Common myeloid progenitor, CD34-positive (primary cell): Measurements from ENCODE around the gene RAB34.

Source experiments
- CTCF ChIA-PET: fragments of 350-600 bp; sonication (Branson Sonifier 250); formaldehyde crosslinking; loops from one replicate; lab custom pipeline; 2021; ENCODE audit warnings: antibody characterized with exemption; lab: Charles Lee
- POLR2A ChIA-PET: fragments of 350-600 bp; sonication (Branson Sonifier 250); formaldehyde crosslinking; loops from one replicate; lab custom pipeline; 2021; ENCODE audit warnings: antibody characterized with exemption; lab: Charles Lee
- DNase-seq, 3 donors: peaks; one replicate each; pipeline versions ENCODE4 v3.0.0 to v3.0.0-alpha.2; 2013
- H3K27ac ChIP-seq, 2 experiments: 1 replicate in 1 of 2; 2 replicates in 1 of 2; pipeline ENCODE4 v1.7.0; 2013; ENCODE audit warnings: inconsistent platforms in 2 of 2, low read length in 2 of 2, mild to moderate bottlenecking in 2 of 2, low read depth in 1 of 2, moderate library complexity in 1 of 2; ENCODE audit not compliant: severe bottlenecking in 2 of 2, insufficient read depth in 1 of 2, poor library complexity in 1 of 2
- H3K27me3 ChIP-seq, 5 experiments: replicated peaks in 2 of 5; 1 replicate in 3 of 5; 2 replicates in 2 of 5; pipeline versions ENCODE4 v1.6.1 to v1.7.0; 2013; ENCODE audit warnings: low read length in 4 of 5, mild to moderate bottlenecking in 2 of 5, moderate library complexity in 2 of 5, inconsistent platforms in 1 of 5; ENCODE audit not compliant: insufficient read depth in 5 of 5, control insufficient read depth in 4 of 5
- H3K36me3 ChIP-seq, 4 experiments: 1 replicate in 2 of 4; 2 replicates in 2 of 4; pipeline versions ENCODE4 v1.6.1 to v1.7.0; 2013; ENCODE audit warnings: low read length in 3 of 4, control low read depth in 1 of 4, mild to moderate bottlenecking in 1 of 4; ENCODE audit not compliant: control insufficient read depth in 4 of 4, insufficient read depth in 4 of 4
- H3K4me1 ChIP-seq, 4 experiments: 1 replicate in 3 of 4; 2 replicates in 1 of 4; pipeline versions ENCODE4 v1.6.1 to v1.7.1; 2013; ENCODE audit warnings: low read length in 3 of 4, mild to moderate bottlenecking in 3 of 4, control low read depth in 1 of 4, inconsistent platforms in 1 of 4, moderate library complexity in 1 of 4; ENCODE audit not compliant: control insufficient read depth in 4 of 4, insufficient read depth in 4 of 4; ENCODE audit errors: control extremely low read depth in 1 of 4
- H3K4me3 ChIP-seq, 7 experiments: 1 replicate in 4 of 7; 2 replicates in 3 of 7; pipeline versions ENCODE4 v1.5.1 to v1.7.0; 2013; ENCODE audit warnings: mild to moderate bottlenecking in 7 of 7, low read length in 6 of 7, moderate library complexity in 6 of 7, inconsistent platforms in 2 of 7, low read depth in 2 of 7, control low read depth in 1 of 7; ENCODE audit not compliant: insufficient read depth in 4 of 7, control insufficient read depth in 1 of 7; ENCODE audit errors: extremely low read depth in 1 of 7
- H3K9me3 ChIP-seq, 5 experiments: 1 replicate in 4 of 5; 2 replicates in 1 of 5; pipeline versions ENCODE4 v1.6.1 to v1.7.1; 2013; ENCODE audit warnings: low read length in 4 of 5, mild to moderate bottlenecking in 2 of 5, inconsistent platforms in 1 of 5, low read depth in 1 of 5, moderate library complexity in 1 of 5; ENCODE audit not compliant: control insufficient read depth in 4 of 5, insufficient read depth in 2 of 5; ENCODE audit errors: control extremely low read depth in 1 of 5
- WGBS: methylation state at CpG from one replicate; pipeline ENCODE4 v1.1.5; 2013; ENCODE audit not compliant: insufficient coverage; 5-methylcytosine and 5-hydroxymethylcytosine counted together

RAB34 gene

DNA sequence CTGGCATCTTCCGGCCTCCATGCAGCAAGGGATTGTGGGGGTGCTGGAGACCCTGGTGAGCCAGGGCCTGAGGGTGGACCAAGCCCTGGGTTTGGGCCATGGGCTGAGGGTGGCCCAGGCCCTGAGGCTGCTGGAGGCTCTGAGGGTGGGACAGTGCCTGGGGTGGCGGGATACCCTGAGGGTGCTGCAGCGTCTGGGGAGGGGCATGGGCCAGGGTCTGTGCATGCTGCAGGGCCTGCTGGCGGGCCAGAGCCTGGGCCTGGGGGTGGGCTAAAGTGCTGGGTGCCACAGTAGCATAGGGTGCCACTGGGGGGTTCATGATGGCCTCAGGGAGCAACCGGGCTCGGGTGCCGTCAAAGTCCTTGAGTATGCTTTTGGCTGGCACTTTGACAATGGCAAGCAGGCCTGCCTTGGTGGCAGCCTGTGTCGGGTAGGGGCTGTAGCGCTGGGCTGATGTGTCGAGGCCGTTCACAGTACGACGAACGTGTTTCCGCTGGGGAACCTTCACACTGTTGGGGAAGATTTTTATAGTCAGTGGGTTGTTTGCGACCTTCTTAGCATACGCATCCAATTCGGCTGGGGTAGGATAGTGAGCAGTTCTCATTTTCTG, 41.7 kb upstream of the RAB34 start:
- ChIA-PET CTCF (interaction anchor here (0.8 to 7.3 kb wide), 4 partner anchors 9 to 51 kb away, joined by 3 to 84 read pairs (median 11); partner anchors contain the start of genes NEK8 and TLCD1), POLR2A (no interaction called here)
- no peak overlapping the region for H3K4me3 ChIP-seq
- peaks cover 3 to 15% (median 13%) of the 10 kb centered on the region in 4 experiments for H3K4me1 ChIP-seq
- peaks cover 14 to 55% (median 38%) of the 10 kb centered on the region in 4 experiments for H3K36me3 ChIP-seq
- no peaks in the 10 kb centered on the region for H3K9me3 ChIP-seq
- no peaks in the 10 kb centered on the region for H3K27me3 ChIP-seq
- H3K27ac ChIP-seq = no peak overlapping the region
- DNase-seq = no peak
- WGBS = 96% methylated on average over 18 of the region's 18 CpGs

DNA sequence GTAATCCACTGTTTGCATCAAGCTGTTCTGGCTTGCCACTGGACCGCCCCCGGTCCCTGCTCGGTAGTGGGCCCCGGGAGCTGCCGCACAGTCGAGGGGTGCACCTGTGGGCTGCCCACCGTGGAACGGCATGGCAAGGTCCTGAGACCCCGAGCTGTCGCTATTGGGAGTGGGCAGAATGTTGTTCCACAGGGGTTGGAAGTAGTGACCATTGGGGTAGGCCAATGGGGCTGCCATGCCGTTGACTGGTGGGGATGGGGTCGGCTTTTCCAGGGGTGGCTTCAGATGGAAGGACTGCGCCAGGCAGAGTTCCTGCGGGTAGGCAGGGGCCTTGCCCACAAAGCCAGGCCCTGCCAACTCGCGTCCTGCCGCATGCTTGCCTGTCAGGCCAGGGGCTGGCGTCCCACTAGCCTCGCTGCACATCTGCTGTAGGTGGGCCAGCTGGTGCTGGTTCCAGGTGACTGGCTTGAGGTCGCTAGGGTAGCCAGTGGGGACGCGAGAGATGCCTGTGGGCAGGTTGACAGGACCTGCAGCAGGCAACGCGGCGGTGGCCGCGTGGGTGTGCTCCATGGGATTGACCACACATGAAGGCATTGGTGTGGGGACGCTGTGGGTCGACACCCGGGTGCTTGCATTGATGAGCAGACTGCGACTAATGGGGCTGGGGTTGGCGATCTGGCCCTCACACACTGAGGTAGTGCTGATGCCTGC, 40.9 kb upstream of the RAB34 start:
- CTCF ChIA-PET = interaction anchor here (1.8 to 3.4 kb wide), 2 partner anchors 10 to 32 kb away, joined by 5 to 19 read pairs; partner anchors contain the start of gene TLCD1
- POLR2A ChIA-PET = no interaction called here
- peaks cover 3 to 15% (median 13%) of the 10 kb centered on the region in 4 experiments for H3K4me1 ChIP-seq
- no peaks in the 10 kb centered on the region for H3K27me3 ChIP-seq
- no peak overlapping the region for H3K4me3 ChIP-seq
- H3K36me3 ChIP-seq = peaks cover 14 to 55% (median 38%) of the 10 kb centered on the region in 4 experiments
- 97% methylated on average over 30 of the region's 32 CpGs for WGBS
- no peaks in the 10 kb centered on the region for H3K9me3 ChIP-seq
- DNase-seq = no peak
- H3K27ac ChIP-seq = no peak overlapping the region

DNA sequence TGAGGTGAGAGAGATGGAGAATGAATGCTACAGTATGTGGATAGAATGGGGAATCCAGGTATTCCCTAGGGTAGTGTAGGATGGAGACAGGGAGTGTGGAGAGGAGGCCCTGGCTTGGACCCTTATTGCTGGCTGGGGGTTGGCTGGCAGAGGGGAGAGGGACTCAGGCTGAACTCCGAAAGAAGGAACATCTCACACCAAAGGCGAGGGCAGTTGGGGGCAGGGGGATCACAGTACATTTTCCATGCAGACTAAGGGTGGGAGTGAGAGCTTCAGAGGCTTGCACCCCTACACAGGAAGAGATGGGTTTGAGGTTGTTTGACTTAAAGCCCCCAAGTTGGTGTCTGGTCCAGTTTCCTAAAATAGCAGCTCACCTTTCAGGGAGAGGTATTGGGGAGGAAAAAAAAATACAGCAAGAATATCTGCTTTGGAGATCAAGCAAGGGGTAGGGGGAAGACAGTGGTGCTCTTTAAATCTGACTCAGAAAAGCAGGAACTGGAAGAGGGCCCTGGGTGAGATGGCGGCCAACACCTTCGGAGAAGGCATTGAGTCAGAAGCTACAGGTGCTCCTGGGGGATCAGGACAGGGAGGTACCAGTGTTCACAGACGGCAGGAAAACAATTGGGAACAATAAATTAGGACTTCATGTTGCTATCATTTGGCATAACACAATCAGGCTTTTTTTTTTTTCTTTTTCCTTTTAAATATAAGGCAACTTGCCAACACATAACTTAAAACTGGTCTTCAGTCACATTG, 38.6 kb upstream of the RAB34 start:
- CTCF ChIA-PET = interaction anchor here (1.8 to 3.4 kb wide), 3 partner anchors 8 to 29 kb away, joined by 4 to 19 read pairs (median 5); partner anchors contain the start of gene TLCD1
- no peak for DNase-seq
- POLR2A ChIA-PET = interaction anchor here (1.0 kb wide), 1 partner anchor 30 kb away, joined by 5 read pairs; the partner anchor contains the start of gene TLCD1
- 90% methylated on average over 5 of the region's 5 CpGs for WGBS
- Histone ChIP-seq H3K27ac (no peak overlapping the region), H3K4me1 (peaks cover 0 to 12% (median 7%) of the 10 kb centered on the region in 4 experiments), H3K4me3 (no peak overlapping the region), H3K27me3 (no peaks in the 10 kb centered on the region), H3K36me3 (peaks cover 10 to 52% (median 35%) of the 10 kb centered on the region in 4 experiments), H3K9me3 (no peaks in the 10 kb centered on the region)

DNA sequence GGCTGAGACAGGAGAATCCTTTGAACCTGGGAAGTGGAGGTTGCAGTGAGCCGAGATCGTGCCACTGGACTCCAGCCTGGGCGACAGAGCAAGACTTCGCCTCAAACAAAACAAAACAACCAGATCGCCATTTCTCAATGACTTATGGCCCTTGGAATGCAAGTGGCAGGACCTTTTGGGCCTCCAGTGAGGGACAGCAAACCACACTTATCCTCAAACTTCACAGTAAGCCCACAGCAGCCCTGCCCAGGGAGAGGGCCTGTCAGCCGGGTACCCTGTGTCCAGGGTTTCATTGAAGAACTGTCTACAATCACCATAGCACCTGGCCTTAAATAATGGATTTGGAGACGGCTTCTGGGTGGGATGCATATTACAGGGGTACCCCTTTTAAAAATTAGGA, 37.8 kb upstream of the RAB34 start:
- Histone ChIP-seq H3K4me3 (no peak overlapping the region), H3K4me1 (peaks cover 0 to 6% (median 2%) of the 10 kb centered on the region in 4 experiments), H3K27ac (no peak overlapping the region), H3K9me3 (no peaks in the 10 kb centered on the region), H3K36me3 (peaks cover 10 to 50% (median 34%) of the 10 kb centered on the region in 4 experiments), H3K27me3 (no peaks in the 10 kb centered on the region)
- DNase-seq = no peak
- ChIA-PET CTCF (interaction anchor here (1.6 to 18.9 kb wide), 2 partner anchors 28 to 123 kb away, joined by 5 to 507 read pairs; partner anchors contain the start of genes NEK8, RPL23A and TLCD1), POLR2A (interaction anchor here (1.0 kb wide), 1 partner anchor 29 kb away, joined by 5 read pairs; the partner anchor contains the start of gene TLCD1)
- 100% methylated on average over 2 of the region's 7 CpGs for WGBS

DNA sequence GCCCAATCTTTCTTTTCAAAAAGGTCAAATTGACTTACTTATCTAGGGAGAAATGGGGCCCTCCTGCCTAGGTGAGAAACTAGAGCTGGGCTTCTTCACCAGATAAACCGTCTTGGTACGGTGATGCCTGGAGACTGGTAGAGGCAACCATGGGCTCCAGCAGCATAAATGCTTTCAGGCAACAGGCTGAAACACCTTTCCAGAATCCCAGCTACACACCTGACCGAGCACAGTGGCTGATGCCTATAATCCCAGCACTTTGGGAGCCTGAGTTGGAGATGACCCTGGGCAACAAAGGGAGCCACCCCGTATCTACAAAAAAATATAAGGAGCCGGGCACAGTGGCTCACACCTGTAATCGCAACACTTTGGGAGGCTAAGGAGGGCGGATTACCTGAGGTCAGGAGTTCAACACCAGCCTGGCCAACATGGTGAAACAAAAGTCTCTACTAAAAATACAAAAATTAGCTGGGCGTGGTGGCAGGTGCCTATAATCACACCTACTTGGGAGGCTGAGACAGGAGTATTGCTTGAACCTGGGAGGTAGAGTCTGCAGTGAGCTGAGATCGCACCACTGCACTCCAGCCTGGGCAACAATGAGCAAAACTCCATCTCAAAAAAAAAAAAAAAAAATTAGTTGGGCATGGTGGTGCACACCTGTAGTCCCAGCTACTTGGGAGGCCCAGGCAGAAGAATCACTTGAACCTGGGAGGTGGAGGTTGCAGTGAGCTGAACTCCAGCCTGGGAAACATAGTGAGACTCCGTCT, 34.1 kb upstream of the RAB34 start:
- POLR2A ChIA-PET = interaction anchor here (0.9 to 10.0 kb wide), 2 partner anchors 12 to 24 kb away, joined by 4 to 87 read pairs; partner anchors contain the start of genes NEK8 and TLCD1
- 100% methylated on average over 7 of the region's 10 CpGs for WGBS

More for the DNA sequence above, 34.1 kb upstream of the RAB34 start:
- H3K4me1 ChIP-seq = peaks cover 0 to 16% (median 11%) of the 10 kb centered on the region in 4 experiments
- H3K9me3 ChIP-seq = no peaks in the 10 kb centered on the region
- H3K36me3 ChIP-seq = peaks cover 0 to 46% (median 15%) of the 10 kb centered on the region in 4 experiments
- no peak for DNase-seq
- no peak overlapping the region for H3K4me3 ChIP-seq
- CTCF ChIA-PET = interaction anchor here (0.6 to 18.9 kb wide), 10 partner anchors 10 to 386 kb away, joined by 3 to 507 read pairs (median 4); partner anchors contain the start of genes NEK8, RPL23A and TLCD1
- H3K27me3 ChIP-seq = no peaks in the 10 kb centered on the region
- H3K27ac ChIP-seq = no peak overlapping the region
